Stomach (tissue), 19 donors: ENCODE data around the gene TRMO. TPM values are rescaled to one million over a fixed set of nuclear protein-coding genes. Genes with fewer than 3 reads are reported as not detected.

Experiments
- DNase-seq, 2 donors: peaks; one replicate each; pipeline versions ENCODE4 v3.0.0 to v3.0.0-alpha.2; 2013 to 2019
- H3K27ac ChIP-seq, 5 donors: fragments of 200-600 bp in 4 of 5; sonication (generic) in 4 of 5; one replicate each; pipeline ENCODE4 v1.5.1; 2013 to 2019; ENCODE audit warnings: mild to moderate bottlenecking in 1 of 5, moderate library complexity in 1 of 5
- H3K27me3 ChIP-seq, 3 donors: fragments of 200-600 bp; sonication (generic); one replicate each; pipeline ENCODE4 v1.5.1; 2017 to 2019; ENCODE audit warnings: mixed run types in 1 of 3
- H3K36me3 ChIP-seq, 4 donors: fragments of 200-600 bp; sonication (generic); 1 replicate in 3 of 4; 2 replicates in 1 of 4; pipeline ENCODE4 v1.5.1; 2016 to 2019
- H3K4me1 ChIP-seq, 4 donors: fragments of 200-600 bp; sonication (generic); one replicate each; pipeline ENCODE4 v1.5.1; 2016 to 2019
- H3K4me3 ChIP-seq, 4 donors: fragments of 200-600 bp; sonication (generic) in 3 of 4; one replicate each; pipeline ENCODE4 v1.5.1; 2016 to 2019; ENCODE audit warnings: mild to moderate bottlenecking in 1 of 4
- H3K9me3 ChIP-seq, 4 donors: fragments of 200-600 bp; sonication (generic); one replicate each; pipeline ENCODE4 v1.5.1; 2016 to 2019
- EP300 ChIP-seq: sonication (generic); formaldehyde crosslinking; IDR thresholded peaks from one replicate; pipeline ENCODE4 v1.6.1; 2017; ENCODE audit warnings: antibody characterized with exemption
- POLR2A ChIP-seq, 4 donors: fragments of 450-650 bp; IDR thresholded peaks; one replicate each; pipeline ENCODE4 v1.6.1; 2016; ENCODE audit warnings: antibody characterized with exemption in 4 of 4, control low read depth in 2 of 4, mild to moderate bottlenecking in 1 of 4, moderate library complexity in 1 of 4
- POLR2AphosphoS5 ChIP-seq, 3 donors: sonication (generic); formaldehyde crosslinking; IDR thresholded peaks; one replicate each; pipeline ENCODE4 v1.6.1; 2016; ENCODE audit warnings: antibody characterized with exemption in 3 of 3
- WGBS, 5 donors: extraction: QIAGEN DNeasy Blood & Tissue Kit in 3 of 5; methylation state at CpG; one replicate each; pipeline versions ENCODE4 v1.1.5 to v1.1.7; 2013 to 2018; 5-methylcytosine and 5-hydroxymethylcytosine counted together
- intact Hi-C: fragments of 100-400 bp; cut with DNase I; formaldehyde crosslinking; loops from one replicate; pipeline ENCODE4 v1.15.1; 2023; ENCODE audit warnings: low total_unique reads
- long read RNA-seq, 10 donors: transcript quantifications; one replicate each; lab custom pipeline, GENCODE V29; 2026
- polyA plus RNA-seq, 3 donors: library from polyadenylated mRNA; stranded (reverse); fragments of 200-250 nt; gene quantifications; one replicate each; pipeline ENCODE4 v1.2.3, GENCODE V29; 2013
- total RNA-seq, 5 donors: library from RNA; depleted of rRNA; stranded (reverse); fragments of >200 nt; gene quantifications; one replicate each; pipeline versions ENCODE4 v1.1.0 to v1.2.3, GENCODE V29; 2014 to 2016
- TF ChIP-seq, protein P1 (sequence below), 7 experiments: fragments of 450-650 bp in 4 of 7; fragments of 200-600 bp in 3 of 7; sonication (generic) in 3 of 7; IDR thresholded peaks; one replicate each; pipeline ENCODE4 v1.5.1; 2016 to 2019; ENCODE audit warnings: antibody characterized with exemption in 7 of 7, control low read depth in 2 of 7, mild to moderate bottlenecking in 1 of 7
- donor health status: healthy with polysubstance abuse.
- donor health status: Bipolar disorder and iron deficiency.
- donor health status: healthy.

The TRMO gene, protein sequence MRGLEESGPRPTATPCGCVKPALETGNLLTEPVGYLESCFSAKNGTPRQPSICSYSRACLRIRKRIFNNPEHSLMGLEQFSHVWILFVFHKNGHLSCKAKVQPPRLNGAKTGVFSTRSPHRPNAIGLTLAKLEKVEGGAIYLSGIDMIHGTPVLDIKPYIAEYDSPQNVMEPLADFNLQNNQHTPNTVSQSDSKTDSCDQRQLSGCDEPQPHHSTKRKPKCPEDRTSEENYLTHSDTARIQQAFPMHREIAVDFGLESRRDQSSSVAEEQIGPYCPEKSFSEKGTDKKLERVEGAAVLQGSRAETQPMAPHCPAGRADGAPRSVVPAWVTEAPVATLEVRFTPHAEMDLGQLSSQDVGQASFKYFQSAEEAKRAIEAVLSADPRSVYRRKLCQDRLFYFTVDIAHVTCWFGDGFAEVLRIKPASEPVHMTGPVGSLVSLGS
- total RNA-seq (10 to 100 TPM in 3 of 5 donors, 1 to 10 TPM in 2; 2.9 to 98.2 (median 29.0) TPM), polyA plus RNA-seq (10 to 100 TPM in 1 of 3 donors, 1 to 10 TPM in 2; 7.4 to 10.8 (median 9.9) TPM)
- long read RNA-seq, donor 1 = 0 reads
- long read RNA-seq, donor 2 = 0 reads
- long read RNA-seq, donor 3, partial matches to known transcripts = 0 of 2 reads
- long read RNA-seq, donor 3, other reads (novel, unspliced or antisense) = 0 of 2 reads
- long read RNA-seq, donor 4, partial matches to known transcripts = 41 of 80 reads
- long read RNA-seq, donor 4, other reads (novel, unspliced or antisense) = 39 of 80 reads
- long read RNA-seq, donor 5 = 0 reads
- long read RNA-seq, donor 6, partial matches to known transcripts = 0 of 5 reads
- long read RNA-seq, donor 6, other reads (novel, unspliced or antisense) = 0 of 5 reads
- long read RNA-seq, donor 7, partial matches to known transcripts = 0 of 1 reads
- long read RNA-seq, donor 7, other reads (novel, unspliced or antisense) = 0 of 1 reads
- long read RNA-seq, donor 8, partial matches to known transcripts = 550 of 558 reads
- long read RNA-seq, donor 8, other reads (novel, unspliced or antisense) = 6 of 558 reads
- long read RNA-seq, donor 9, partial matches to known transcripts = 0 of 2 reads
- long read RNA-seq, donor 9, other reads (novel, unspliced or antisense) = 0 of 2 reads
- long read RNA-seq, donor 10 = 0 reads

GRCh38 chr9:97921959-97922724 is at the start of gene TRMO:
Gene TRMO (minus strand): TSS chr9:97922500. CDS start chr9:97922493, 7 bp downstream.
- Histone ChIP-seq H3K27ac (peak within 1 kb of the TSS; percentile 96 to 99 (median 99)), H3K27me3 (peaks cover 0 to 9% (median 0%) of the 10 kb centered on the region in 3 donors), H3K36me3 (no peaks in the 10 kb centered on the region), H3K4me1 (peaks cover 6 to 51% (median 38%) of the 10 kb centered on the region in 4 donors), H3K9me3 (no peaks in the 10 kb centered on the region), H3K4me3 (peak within 1 kb of the TSS; percentile 49 to 64 (median 58))
- WGBS, 5 donors = 0 to 1% (median 1%) methylated on average over 24 to 54 of the region's 54 CpGs
- intact Hi-C loops = no loop called here
- TF ChIP-seq POLR2AphosphoS5 (IDR thresholded peaks at IDR 0.05) (peak; percentile 93 to 99 (median 98)), POLR2A (IDR thresholded peaks at IDR 0.05) (peak in 2 of 4 donors; percentile 72 to 82), EP300 (peak; percentile 73)
- TF ChIP-seq, protein P1, sequence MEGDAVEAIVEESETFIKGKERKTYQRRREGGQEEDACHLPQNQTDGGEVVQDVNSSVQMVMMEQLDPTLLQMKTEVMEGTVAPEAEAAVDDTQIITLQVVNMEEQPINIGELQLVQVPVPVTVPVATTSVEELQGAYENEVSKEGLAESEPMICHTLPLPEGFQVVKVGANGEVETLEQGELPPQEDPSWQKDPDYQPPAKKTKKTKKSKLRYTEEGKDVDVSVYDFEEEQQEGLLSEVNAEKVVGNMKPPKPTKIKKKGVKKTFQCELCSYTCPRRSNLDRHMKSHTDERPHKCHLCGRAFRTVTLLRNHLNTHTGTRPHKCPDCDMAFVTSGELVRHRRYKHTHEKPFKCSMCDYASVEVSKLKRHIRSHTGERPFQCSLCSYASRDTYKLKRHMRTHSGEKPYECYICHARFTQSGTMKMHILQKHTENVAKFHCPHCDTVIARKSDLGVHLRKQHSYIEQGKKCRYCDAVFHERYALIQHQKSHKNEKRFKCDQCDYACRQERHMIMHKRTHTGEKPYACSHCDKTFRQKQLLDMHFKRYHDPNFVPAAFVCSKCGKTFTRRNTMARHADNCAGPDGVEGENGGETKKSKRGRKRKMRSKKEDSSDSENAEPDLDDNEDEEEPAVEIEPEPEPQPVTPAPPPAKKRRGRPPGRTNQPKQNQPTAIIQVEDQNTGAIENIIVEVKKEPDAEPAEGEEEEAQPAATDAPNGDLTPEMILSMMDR (IDR thresholded peaks at IDR 0.05) = peak in 4 of 7 experiments; percentile 17 to 59 (median 42)
- peak; percentile 99 for DNase-seq

GRCh38 chr9:97970165-97970564 is 47.9 kb upstream of the TRMO start:
- DNase-seq = no peak
- Histone ChIP-seq H3K4me3 (no peak overlapping the region), H3K27me3 (peaks cover 0 to 30% (median 0%) of the 10 kb centered on the region in 3 donors), H3K36me3 (no peaks in the 10 kb centered on the region), H3K27ac (no peak overlapping the region), H3K4me1 (no peaks in the 10 kb centered on the region), H3K9me3 (no peaks in the 10 kb centered on the region)
- TF ChIP-seq, protein P1 (IDR thresholded peaks at IDR 0.05) = no peak
- TF ChIP-seq POLR2AphosphoS5 (IDR thresholded peaks at IDR 0.05) = no peak
- no peak for TF ChIP-seq POLR2A (IDR thresholded peaks at IDR 0.05)
- TF ChIP-seq EP300 = no peak
- 66 to 77% (median 69%) methylated on average over 7 of the region's 7 CpGs for WGBS, 5 donors
- intact Hi-C loops = loop anchor here (10.0 kb wide), 1 partner anchor 65 kb away; no protein-coding TSS in a partner anchor

GRCh38 chr9:97969014-97969413 is 46.7 kb upstream of the TRMO start:
- no peak overlapping the region for H3K27ac ChIP-seq
- TF ChIP-seq, protein P1 (IDR thresholded peaks at IDR 0.05) = no peak
- TF ChIP-seq EP300 = no peak
- no peak for TF ChIP-seq POLR2AphosphoS5 (IDR thresholded peaks at IDR 0.05)
- WGBS, 5 donors = 73 to 92% (median 91%) methylated on average over 2 of the region's 2 CpGs
- DNase-seq = no peak
- intact Hi-C loops = no loop called here
- H3K4me1 ChIP-seq = no peaks in the 10 kb centered on the region
- no peak overlapping the region for H3K4me3 ChIP-seq
- no peaks in the 10 kb centered on the region for H3K9me3 ChIP-seq
- H3K36me3 ChIP-seq = no peaks in the 10 kb centered on the region
- H3K27me3 ChIP-seq = peaks cover 0 to 30% (median 0%) of the 10 kb centered on the region in 3 donors
